Panc1 (cell line): ENCODE measurements around the gene KRTAP22-2. TPM values are rescaled to one million over a fixed set of nuclear protein-coding genes. Genes with fewer than 3 reads are reported as not detected.

Experiments
- ATAC-seq: fragments of 200-7000 bp; cut with Tn5 transposase; 2 replicates; pipeline ENCODE4 v1.9.1; 2020; ENCODE audit warnings: mild to moderate bottlenecking, moderate library complexity
- BruUV-seq: library from RNA; stranded (reverse); fragments of 400-500 nt; replicated peaks from 2 replicates; lab custom pipeline; 2021; lab: Mats Ljungman, UMichigan
- CTCF ChIA-PET: fragments of 300-600 bp; sonication (Branson Sonifier 250); formaldehyde crosslinking; loops from one replicate; lab custom pipeline; 2022; ENCODE audit warnings: antibody characterized with exemption; lab: Charles Lee
- POLR2A ChIA-PET: fragments of 300-600 bp; sonication (Branson Sonifier 250); formaldehyde crosslinking; loops from one replicate; lab custom pipeline; 2022; ENCODE audit warnings: antibody characterized with exemption; lab: Charles Lee
- DNase-seq: peaks from one replicate; pipeline ENCODE4 v3.0.0-alpha.2; 2010; ENCODE audit warnings: low read depth, low spot score
- H3K27ac ChIP-seq: 2 replicates; pipeline ENCODE4 v1.5.1; 2011; ENCODE audit warnings: mild to moderate bottlenecking, low read length, inconsistent platforms
- H3K27me3 ChIP-seq: fragments of 200-500 bp; sonication (Bioruptor generic); 2 replicates; pipeline ENCODE4 v1.6.0; 2014; ENCODE audit warnings: low read length, inconsistent platforms; ENCODE audit not compliant: control insufficient read depth, insufficient read depth
- H3K36me3 ChIP-seq: fragments of 200-500 bp; sonication (Bioruptor generic); 2 replicates; pipeline ENCODE4 v1.5.1; 2014; ENCODE audit warnings: inconsistent platforms, mild to moderate bottlenecking, low read length, moderate library complexity; ENCODE audit not compliant: control insufficient read depth, insufficient read depth
- H3K4me1 ChIP-seq: 2 replicates; pipeline ENCODE4 v1.5.1; 2011; ENCODE audit warnings: inconsistent platforms, mild to moderate bottlenecking, low read length, moderate library complexity; ENCODE audit not compliant: control insufficient read depth, insufficient read depth
- H3K4me3 ChIP-seq, 2 experiments: 2 replicates each; pipeline ENCODE4 v1.5.1; 2011 to 2012; ENCODE audit warnings: low read depth in 2 of 2, low read length in 2 of 2, mild to moderate bottlenecking in 2 of 2, inconsistent platforms in 1 of 2, moderate library complexity in 1 of 2
- H3K9me3 ChIP-seq: fragments of 200-500 bp; sonication (Bioruptor generic); 2 replicates; pipeline ENCODE4 v1.5.1; 2014; ENCODE audit warnings: low read depth, mild to moderate bottlenecking, inconsistent platforms, low read length, moderate library complexity; ENCODE audit not compliant: control insufficient read depth, insufficient read depth
- POLR2AphosphoS5 ChIP-seq: IDR thresholded peaks from 2 replicates; pipeline ENCODE4 v1.6.1; 2012; ENCODE audit warnings: mild to moderate bottlenecking, low read depth, low read length, moderate library complexity
- SIN3A ChIP-seq: IDR thresholded peaks from 2 replicates; pipeline ENCODE4 v1.6.1; 2012; ENCODE audit warnings: low read depth, mild to moderate bottlenecking, low read length, moderate library complexity, borderline replicate concordance; ENCODE audit not compliant: insufficient read depth
- TCF7L2 ChIP-seq: IDR thresholded peaks from 2 replicates; pipeline ENCODE4 v1.6.1; 2011; ENCODE audit warnings: mild to moderate bottlenecking, low read depth, low read length, inconsistent platforms
- in situ Hi-C: cut with HindIII; loops from 2 replicates; pipeline ENCODE4 v1.10.0; 2016; ENCODE audit warnings: low sequenced_read_pairs, low pct_unique_long_range_greater_than_20kb
- intact Hi-C: fragments of 100-400 bp; cut with micrococcal nuclease; formaldehyde crosslinking; loops from one replicate; pipeline ENCODE4 v1.10.0; 2022; ENCODE audit not compliant: unreplicated experiment
- total RNA-seq: library from RNA; stranded (reverse); gene quantifications from one replicate; pipeline ENCODE4 v1.2.1, GENCODE V29; 2021; ENCODE audit not compliant: unreplicated experiment
- TF ChIP-seq, protein P1 (sequence below), 2 experiments: IDR thresholded peaks; 2 replicates each; pipeline ENCODE4 v1.6.1; 2011 to 2012; ENCODE audit warnings: low read depth in 2 of 2, control low read depth in 1 of 2, low read length in 1 of 2, mild to moderate bottlenecking in 1 of 2, moderate library complexity in 1 of 2; ENCODE audit not compliant: insufficient read depth in 1 of 2
- TF ChIP-seq, protein P2 (sequence below): fragments of 450-650 bp; IDR thresholded peaks from 2 replicates; pipeline ENCODE4 v1.5.1; 2017; ENCODE audit warnings: mild to moderate bottlenecking

The KRTAP22-2 gene
- total RNA-seq, 1 experiment from 2014 or later = not detected

DNA sequence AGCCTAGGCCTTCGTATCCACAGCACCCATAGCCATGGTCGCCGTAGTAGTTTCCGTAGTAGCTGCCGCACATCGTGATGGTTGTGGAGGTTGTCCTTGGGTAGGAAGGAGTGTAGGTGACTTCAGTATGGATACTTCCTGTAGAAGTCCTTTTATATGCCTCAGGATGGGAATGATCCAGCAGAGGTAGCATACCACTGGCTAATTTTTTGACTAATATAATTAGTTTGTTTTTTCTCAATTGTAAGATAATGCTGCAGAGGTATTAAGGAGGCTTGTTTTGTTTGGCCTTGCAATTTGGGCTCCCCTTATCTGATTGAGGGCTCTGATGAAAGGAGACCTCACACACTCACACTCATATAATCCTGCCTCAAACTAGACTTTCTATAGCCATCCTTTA is 8.6 kb upstream of the KRTAP22-2 start, which contains the start of gene KRTAP6-2:
Gene KRTAP6-2 (minus strand): TSS at position 101 of the 400 bp plus-strand sequence. CDS start 28 bp downstream, at position 73.
- Histone ChIP-seq H3K9me3 (no peaks in the 10 kb centered on the region), H3K4me1 (no peaks in the 10 kb centered on the region), H3K4me3 (no peak within 1 kb of the TSS), H3K36me3 (no peaks in the 10 kb centered on the region), H3K27ac (no peak within 1 kb of the TSS), H3K27me3 (no peaks in the 10 kb centered on the region)
- ChIA-PET POLR2A (no interaction called here), CTCF (no interaction called here)
- ATAC-seq = no peak
- intact Hi-C loops (no loop called here), in situ Hi-C loops (no loop called here)
- no peak for DNase-seq
- no peak for TF ChIP-seq SIN3A
- TF ChIP-seq, protein P1, sequence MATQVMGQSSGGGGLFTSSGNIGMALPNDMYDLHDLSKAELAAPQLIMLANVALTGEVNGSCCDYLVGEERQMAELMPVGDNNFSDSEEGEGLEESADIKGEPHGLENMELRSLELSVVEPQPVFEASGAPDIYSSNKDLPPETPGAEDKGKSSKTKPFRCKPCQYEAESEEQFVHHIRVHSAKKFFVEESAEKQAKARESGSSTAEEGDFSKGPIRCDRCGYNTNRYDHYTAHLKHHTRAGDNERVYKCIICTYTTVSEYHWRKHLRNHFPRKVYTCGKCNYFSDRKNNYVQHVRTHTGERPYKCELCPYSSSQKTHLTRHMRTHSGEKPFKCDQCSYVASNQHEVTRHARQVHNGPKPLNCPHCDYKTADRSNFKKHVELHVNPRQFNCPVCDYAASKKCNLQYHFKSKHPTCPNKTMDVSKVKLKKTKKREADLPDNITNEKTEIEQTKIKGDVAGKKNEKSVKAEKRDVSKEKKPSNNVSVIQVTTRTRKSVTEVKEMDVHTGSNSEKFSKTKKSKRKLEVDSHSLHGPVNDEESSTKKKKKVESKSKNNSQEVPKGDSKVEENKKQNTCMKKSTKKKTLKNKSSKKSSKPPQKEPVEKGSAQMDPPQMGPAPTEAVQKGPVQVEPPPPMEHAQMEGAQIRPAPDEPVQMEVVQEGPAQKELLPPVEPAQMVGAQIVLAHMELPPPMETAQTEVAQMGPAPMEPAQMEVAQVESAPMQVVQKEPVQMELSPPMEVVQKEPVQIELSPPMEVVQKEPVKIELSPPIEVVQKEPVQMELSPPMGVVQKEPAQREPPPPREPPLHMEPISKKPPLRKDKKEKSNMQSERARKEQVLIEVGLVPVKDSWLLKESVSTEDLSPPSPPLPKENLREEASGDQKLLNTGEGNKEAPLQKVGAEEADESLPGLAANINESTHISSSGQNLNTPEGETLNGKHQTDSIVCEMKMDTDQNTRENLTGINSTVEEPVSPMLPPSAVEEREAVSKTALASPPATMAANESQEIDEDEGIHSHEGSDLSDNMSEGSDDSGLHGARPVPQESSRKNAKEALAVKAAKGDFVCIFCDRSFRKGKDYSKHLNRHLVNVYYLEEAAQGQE (IDR thresholded peaks at IDR 0.05; ENCODE audit: insufficient read depth in 1 of 2, low read depth in 2 of 2, low read length in 1 of 2) = no peak
- no TSS peak for BruUV-seq

DNA sequence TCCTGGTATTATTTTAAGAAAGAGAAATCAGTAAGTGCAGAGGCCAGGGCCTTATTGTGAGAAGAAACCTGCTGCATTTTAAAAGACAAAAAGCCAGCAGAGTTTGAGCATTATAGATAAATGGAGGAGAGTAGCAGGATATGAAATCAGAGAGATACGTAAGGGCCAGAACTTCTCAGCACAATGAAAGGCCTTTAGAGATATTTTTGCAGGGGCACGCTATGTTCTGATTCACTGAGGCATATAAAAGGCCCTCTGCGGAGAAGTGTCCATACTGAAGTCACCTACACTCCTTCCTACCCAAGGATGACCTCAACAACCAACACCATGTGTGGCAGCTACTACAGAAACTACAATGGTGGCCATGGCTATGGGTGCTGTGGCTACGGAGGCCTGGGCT is 1.9 kb upstream of the KRTAP22-2 start, which contains the start of gene KRTAP6-3:
Gene KRTAP6-3 (plus strand): TSS at position 301 of the 400 bp plus-strand sequence. CDS start 6 bp downstream, at position 307.
- POLR2A ChIA-PET = no interaction called here
- Histone ChIP-seq H3K27me3 (no peaks in the 10 kb centered on the region), H3K4me3 (no peak within 1 kb of the TSS), H3K36me3 (no peaks in the 10 kb centered on the region), H3K4me1 (no peaks in the 10 kb centered on the region), H3K27ac (no peak within 1 kb of the TSS), H3K9me3 (no peaks in the 10 kb centered on the region)
- DNase-seq (no peak), ATAC-seq (no peak)
- intact Hi-C loops = no loop called here
- in situ Hi-C loops = no loop called here
- CTCF ChIA-PET = no interaction called here
- TF ChIP-seq, protein P1 (IDR thresholded peaks at IDR 0.05; ENCODE audit: insufficient read depth in 1 of 2, low read depth in 2 of 2, low read length in 1 of 2) = no peak
- no peak for TF ChIP-seq POLR2AphosphoS5
- no peak for TF ChIP-seq SIN3A
- TF ChIP-seq, protein P2, sequence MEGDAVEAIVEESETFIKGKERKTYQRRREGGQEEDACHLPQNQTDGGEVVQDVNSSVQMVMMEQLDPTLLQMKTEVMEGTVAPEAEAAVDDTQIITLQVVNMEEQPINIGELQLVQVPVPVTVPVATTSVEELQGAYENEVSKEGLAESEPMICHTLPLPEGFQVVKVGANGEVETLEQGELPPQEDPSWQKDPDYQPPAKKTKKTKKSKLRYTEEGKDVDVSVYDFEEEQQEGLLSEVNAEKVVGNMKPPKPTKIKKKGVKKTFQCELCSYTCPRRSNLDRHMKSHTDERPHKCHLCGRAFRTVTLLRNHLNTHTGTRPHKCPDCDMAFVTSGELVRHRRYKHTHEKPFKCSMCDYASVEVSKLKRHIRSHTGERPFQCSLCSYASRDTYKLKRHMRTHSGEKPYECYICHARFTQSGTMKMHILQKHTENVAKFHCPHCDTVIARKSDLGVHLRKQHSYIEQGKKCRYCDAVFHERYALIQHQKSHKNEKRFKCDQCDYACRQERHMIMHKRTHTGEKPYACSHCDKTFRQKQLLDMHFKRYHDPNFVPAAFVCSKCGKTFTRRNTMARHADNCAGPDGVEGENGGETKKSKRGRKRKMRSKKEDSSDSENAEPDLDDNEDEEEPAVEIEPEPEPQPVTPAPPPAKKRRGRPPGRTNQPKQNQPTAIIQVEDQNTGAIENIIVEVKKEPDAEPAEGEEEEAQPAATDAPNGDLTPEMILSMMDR = no peak
- no peak for TF ChIP-seq TCF7L2
- BruUV-seq = no TSS peak
